Chondrocyte (in vitro differentiated cells): ENCODE results near the gene MTA1. TPM values are rescaled to one million over a fixed set of nuclear protein-coding genes. Genes with fewer than 3 reads are reported as not detected.

Source experiments
- DNase-seq: peaks from one replicate; pipeline ENCODE4 v3.0.0; 2021; ENCODE audit warnings: mixed read lengths, low spot score
- H3K27ac Mint-ChIP-seq: one replicate; pipeline ENCODE4 v1.8.0; 2021; ENCODE audit warnings: mild to moderate bottlenecking, moderate library complexity, mixed read lengths; ENCODE audit not compliant: unreplicated experiment
- H3K27me3 Mint-ChIP-seq: 2 replicates; pipeline ENCODE4 v1.8.0; 2021; ENCODE audit warnings: low read depth, mixed read lengths
- H3K36me3 Mint-ChIP-seq: 2 replicates; pipeline ENCODE4 v1.8.0; 2021; ENCODE audit warnings: low read depth, mixed read lengths
- H3K4me1 Mint-ChIP-seq: 2 replicates; pipeline ENCODE4 v1.8.0; 2021; ENCODE audit warnings: low read depth, mild to moderate bottlenecking, mixed read lengths
- H3K4me3 Mint-ChIP-seq: one replicate; pipeline ENCODE4 v1.8.0; 2021; ENCODE audit warnings: mild to moderate bottlenecking, moderate library complexity, mixed read lengths; ENCODE audit not compliant: unreplicated experiment
- H3K9me3 Mint-ChIP-seq: 2 replicates; pipeline ENCODE4 v1.8.0; 2021; ENCODE audit warnings: low read depth, mixed read lengths
- CTCF ChIP-seq: fragments of 200-600 bp; sonication (generic); IDR thresholded peaks from 2 replicates; pipeline ENCODE4 v1.5.0; 2021; ENCODE audit warnings: antibody characterized with exemption, mild to moderate bottlenecking, moderate library complexity
- total RNA-seq: library from RNA; stranded (reverse); gene quantifications from 3 replicates; pipeline ENCODE4 v1.2.1, GENCODE V29; 2021

Gene MTA1
- total RNA-seq, 1 donor from 2014 or later = 83.6 TPM

GRCh38 chr14:105493921-105494605 lies 74.4 kb downstream of the MTA1 start:
- Mint-ChIP-seq H3K27ac (no peak overlapping the region), H3K9me3 (no peaks in the 10 kb centered on the region), H3K4me3 (no peak overlapping the region), H3K27me3 (no peaks in the 10 kb centered on the region), H3K4me1 (peaks cover 10% of the 10 kb centered on the region), H3K36me3 (no peaks in the 10 kb centered on the region)
- peak; percentile 77 for DNase-seq
- TF ChIP-seq CTCF = no peak

- Mint-ChIP-seq H3K9me3 (no peaks in the 10 kb centered on the region), H3K4me3 (no peak overlapping the region), H3K27ac (no peak overlapping the region), H3K4me1 (peaks cover 5% of the 10 kb centered on the region), H3K27me3 (no peaks in the 10 kb centered on the region), H3K36me3 (no peaks in the 10 kb centered on the region)
- DNase-seq = no peak
- no peak for TF ChIP-seq CTCF
Measured at GRCh38 chr14:105494606-105494929, 74.9 kb downstream of the MTA1 start.

GRCh38 chr14:105495101-105495989 lies 75.7 kb downstream of the MTA1 start:
- no peaks in the 10 kb centered on the region for H3K9me3 Mint-ChIP-seq
- peaks cover 3% of the 10 kb centered on the region for H3K4me1 Mint-ChIP-seq
- H3K36me3 Mint-ChIP-seq = no peaks in the 10 kb centered on the region
- no peaks in the 10 kb centered on the region for H3K27me3 Mint-ChIP-seq
- no peak for TF ChIP-seq CTCF
- DNase-seq = peak; percentile 86
- H3K27ac Mint-ChIP-seq = no peak overlapping the region
- no peak overlapping the region for H3K4me3 Mint-ChIP-seq

GRCh38 chr14:105495990-105496830 lies 76.6 kb downstream of the MTA1 start:
- Mint-ChIP-seq H3K9me3 (no peaks in the 10 kb centered on the region), H3K4me3 (no peak overlapping the region), H3K27me3 (no peaks in the 10 kb centered on the region), H3K27ac (no peak overlapping the region), H3K4me1 (peaks cover 3% of the 10 kb centered on the region), H3K36me3 (no peaks in the 10 kb centered on the region)
- DNase-seq = peak; percentile 85
- TF ChIP-seq CTCF = no peak
